Neural crest cell (in vitro differentiated cells): ENCODE results near the gene ITIH3. TPM values are rescaled to one million over a fixed set of nuclear protein-coding genes. Genes with fewer than 3 reads are reported as not detected.

Experiments
- DNase-seq: peaks from one replicate; pipeline ENCODE4 v3.0.0; 2021; ENCODE audit warnings: low read depth, mixed read lengths, low spot score
- H3K27ac Mint-ChIP-seq: one replicate; pipeline ENCODE4 v1.8.0; 2021; ENCODE audit warnings: mild to moderate bottlenecking, mixed read lengths; ENCODE audit not compliant: unreplicated experiment
- H3K27me3 Mint-ChIP-seq: 2 replicates; pipeline ENCODE4 v1.8.0; 2021; ENCODE audit warnings: low read depth, mild to moderate bottlenecking, mixed read lengths
- H3K36me3 Mint-ChIP-seq: 2 replicates; pipeline ENCODE4 v1.8.0; 2021; ENCODE audit warnings: low read depth, mild to moderate bottlenecking, mixed read lengths
- H3K4me1 Mint-ChIP-seq: 2 replicates; pipeline ENCODE4 v1.8.0; 2021; ENCODE audit warnings: mixed read lengths
- H3K4me3 Mint-ChIP-seq: one replicate; pipeline ENCODE4 v1.8.0; 2021; ENCODE audit warnings: mild to moderate bottlenecking, mixed read lengths
- H3K9me3 Mint-ChIP-seq: 2 replicates; pipeline ENCODE4 v1.8.0; 2021; ENCODE audit warnings: mixed read lengths
- total RNA-seq: library from RNA; stranded (reverse); gene quantifications from 2 replicates; pipeline ENCODE4 v1.2.1, GENCODE V29; 2021
- TF ChIP-seq, protein P1 (sequence below): fragments of 200-600 bp; sonication (generic); conservative IDR thresholded peaks from 2 replicates; pipeline ENCODE4 v1.5.0; 2021; ENCODE audit warnings: antibody characterized with exemption, mild to moderate bottlenecking

The ITIH3 gene
- total RNA-seq, 1 donor from 2014 or later, result not detected

DNA sequence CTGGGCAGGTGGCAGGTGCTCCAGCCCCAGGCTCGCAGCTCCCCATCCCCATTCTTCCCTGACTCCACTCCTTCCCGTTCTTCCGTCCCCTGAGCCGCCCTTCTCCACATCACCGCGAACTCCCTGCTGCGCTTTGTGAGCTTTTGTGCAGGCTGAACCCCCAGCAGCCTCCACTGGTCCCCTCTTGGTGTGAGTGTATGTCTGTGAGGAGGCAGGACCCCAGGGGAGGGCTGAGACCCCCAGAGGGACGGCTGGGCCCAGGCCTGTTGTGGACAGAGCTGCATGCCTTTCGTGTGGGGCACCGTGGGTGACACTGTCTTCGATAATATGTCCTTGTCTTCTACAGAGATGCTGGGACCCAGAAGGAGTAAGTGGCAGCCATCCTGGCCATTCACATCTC, 7.3 kb upstream of the ITIH3 start:
- H3K27ac Mint-ChIP-seq, result no peak overlapping the region
- no peak for DNase-seq

DNA sequence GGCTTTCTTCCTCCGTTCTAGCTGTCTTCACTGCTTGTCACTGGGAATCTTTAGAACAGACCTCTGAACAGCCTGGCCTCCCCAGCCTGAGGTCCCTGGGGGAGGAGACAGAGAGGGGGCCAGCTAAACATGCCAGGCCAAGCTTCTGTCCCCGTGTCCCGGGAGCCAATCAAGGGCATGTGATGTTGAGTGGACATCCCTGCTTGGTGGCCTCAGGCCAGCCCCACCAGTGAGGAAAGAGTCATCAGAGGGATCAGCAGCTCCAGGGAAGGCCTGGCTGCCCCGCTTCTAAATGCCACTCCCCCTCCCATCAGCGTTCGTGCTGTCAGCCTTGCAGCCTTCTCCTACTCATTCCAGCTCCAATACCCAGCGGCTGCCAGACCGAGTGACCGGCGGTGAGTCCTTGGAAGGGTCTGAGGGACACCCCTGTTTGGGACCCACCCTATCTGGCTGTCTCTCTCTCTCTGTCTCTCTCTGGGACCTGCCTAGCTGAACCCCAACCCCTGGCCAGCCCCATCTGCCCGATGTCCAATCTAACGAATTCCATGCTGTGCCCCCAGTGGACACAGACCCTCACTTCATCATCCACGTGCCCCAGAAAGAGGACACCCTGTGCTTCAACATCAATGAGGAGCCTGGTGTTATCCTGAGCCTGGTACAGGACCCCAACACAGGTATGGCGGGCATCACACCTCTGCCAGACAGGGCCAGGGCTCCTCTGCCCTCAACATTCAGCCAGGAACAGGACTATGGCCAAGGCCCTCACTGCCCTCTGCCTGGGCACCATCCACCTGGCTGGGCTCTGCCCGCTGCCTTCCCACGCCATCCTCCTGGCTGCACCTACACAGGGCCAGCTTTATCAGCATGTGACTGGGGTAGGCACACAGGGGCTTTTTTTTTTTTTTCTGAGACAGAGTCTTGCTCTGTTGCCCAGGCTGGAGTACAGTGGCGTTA, 6.6 kb upstream of the ITIH3 start:
- Mint-ChIP-seq H3K4me1 (peaks cover 7% of the 10 kb centered on the region), H3K36me3 (no peaks in the 10 kb centered on the region), H3K4me3 (no peak overlapping the region), H3K27ac (no peak overlapping the region), H3K9me3 (no peaks in the 10 kb centered on the region), H3K27me3 (no peaks in the 10 kb centered on the region)
- no peak for DNase-seq
- TF ChIP-seq, protein P1, sequence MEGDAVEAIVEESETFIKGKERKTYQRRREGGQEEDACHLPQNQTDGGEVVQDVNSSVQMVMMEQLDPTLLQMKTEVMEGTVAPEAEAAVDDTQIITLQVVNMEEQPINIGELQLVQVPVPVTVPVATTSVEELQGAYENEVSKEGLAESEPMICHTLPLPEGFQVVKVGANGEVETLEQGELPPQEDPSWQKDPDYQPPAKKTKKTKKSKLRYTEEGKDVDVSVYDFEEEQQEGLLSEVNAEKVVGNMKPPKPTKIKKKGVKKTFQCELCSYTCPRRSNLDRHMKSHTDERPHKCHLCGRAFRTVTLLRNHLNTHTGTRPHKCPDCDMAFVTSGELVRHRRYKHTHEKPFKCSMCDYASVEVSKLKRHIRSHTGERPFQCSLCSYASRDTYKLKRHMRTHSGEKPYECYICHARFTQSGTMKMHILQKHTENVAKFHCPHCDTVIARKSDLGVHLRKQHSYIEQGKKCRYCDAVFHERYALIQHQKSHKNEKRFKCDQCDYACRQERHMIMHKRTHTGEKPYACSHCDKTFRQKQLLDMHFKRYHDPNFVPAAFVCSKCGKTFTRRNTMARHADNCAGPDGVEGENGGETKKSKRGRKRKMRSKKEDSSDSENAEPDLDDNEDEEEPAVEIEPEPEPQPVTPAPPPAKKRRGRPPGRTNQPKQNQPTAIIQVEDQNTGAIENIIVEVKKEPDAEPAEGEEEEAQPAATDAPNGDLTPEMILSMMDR, result no peak

More for the DNA sequence above, 7.3 kb upstream of the ITIH3 start:
- Mint-ChIP-seq H3K27me3 (peaks cover 5% of the 10 kb centered on the region), H3K4me1 (peaks cover 7% of the 10 kb centered on the region), H3K4me3 (no peak overlapping the region), H3K36me3 (no peaks in the 10 kb centered on the region), H3K9me3 (no peaks in the 10 kb centered on the region)
- TF ChIP-seq, protein P1, result no peak

DNA sequence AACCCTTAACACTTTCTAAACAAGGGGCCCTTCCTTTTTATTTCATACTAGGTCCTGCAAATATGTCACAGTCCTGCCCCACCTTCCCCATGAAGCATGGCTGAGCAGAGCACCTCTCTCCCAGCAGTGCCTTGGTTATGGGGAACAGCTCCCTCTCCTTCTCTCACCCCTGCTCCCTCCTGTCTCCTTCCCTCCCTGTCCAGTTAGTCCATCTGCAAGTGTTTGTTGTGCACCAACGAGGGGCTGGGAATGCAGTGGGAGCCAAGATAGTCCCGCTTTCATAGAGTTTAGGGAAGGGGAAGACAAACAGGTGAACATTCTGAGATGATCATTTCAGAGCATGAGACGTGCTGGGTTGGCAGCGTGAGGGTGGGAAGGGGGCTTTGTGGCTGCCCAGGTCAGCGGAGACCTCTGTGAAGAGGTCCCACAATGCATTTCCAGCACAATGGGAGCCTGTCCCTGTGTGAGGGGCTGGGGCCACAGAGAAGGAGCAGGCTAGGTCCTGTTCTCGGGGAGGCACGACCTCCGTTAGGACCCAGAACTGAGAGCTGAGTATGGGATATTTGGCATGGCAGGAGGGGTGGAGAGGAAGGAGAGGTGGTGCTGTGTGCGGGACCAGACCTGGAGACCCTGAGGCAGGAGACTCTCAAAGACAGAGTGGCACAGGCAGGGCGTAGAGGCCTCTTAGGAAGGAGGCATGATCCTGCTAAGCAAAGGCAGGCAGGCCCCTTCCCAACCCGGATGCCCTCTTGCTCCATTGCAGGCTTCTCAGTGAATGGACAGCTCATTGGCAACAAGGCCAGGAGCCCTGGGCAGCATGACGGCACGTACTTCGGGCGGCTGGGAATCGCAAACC, 5.5 kb upstream of the ITIH3 start:
- TF ChIP-seq, protein P1, result no peak
- H3K36me3 Mint-ChIP-seq, result no peaks in the 10 kb centered on the region
- peaks cover 11% of the 10 kb centered on the region for H3K4me1 Mint-ChIP-seq
- H3K4me3 Mint-ChIP-seq, result no peak overlapping the region
- no peaks in the 10 kb centered on the region for H3K9me3 Mint-ChIP-seq
- no peak for DNase-seq
- peak overlapping the region; percentile 94 for H3K27ac Mint-ChIP-seq
- no peaks in the 10 kb centered on the region for H3K27me3 Mint-ChIP-seq

GRCh38 chr3:52789746-52790040, 4.9 kb upstream of the ITIH3 start:
- Mint-ChIP-seq H3K9me3 (no peaks in the 10 kb centered on the region), H3K4me1 (peaks cover 17% of the 10 kb centered on the region), H3K27me3 (no peaks in the 10 kb centered on the region), H3K27ac (no peak overlapping the region), H3K36me3 (no peaks in the 10 kb centered on the region), H3K4me3 (no peak overlapping the region)
- TF ChIP-seq, protein P1, result no peak
- DNase-seq, result no peak

GRCh38 chr3:52790337-52790736, 4.3 kb upstream of the ITIH3 start:
- Mint-ChIP-seq H3K36me3 (no peaks in the 10 kb centered on the region), H3K4me3 (no peak overlapping the region), H3K4me1 (peaks cover 20% of the 10 kb centered on the region), H3K27ac (peak overlapping the region; percentile 35), H3K9me3 (no peaks in the 10 kb centered on the region), H3K27me3 (no peaks in the 10 kb centered on the region)
- no peak for DNase-seq
- TF ChIP-seq, protein P1, result no peak
